Ectodermal cell (in vitro differentiated cells): ENCODE measurements around the gene PSORS1C2.

Source experiments
- H3K27ac ChIP-seq: 2 replicates; pipeline ENCODE4 v1.7.0; 2013; ENCODE audit warnings: mild to moderate bottlenecking, low read depth, low read length; ENCODE audit not compliant: insufficient read depth, poor library complexity, severe bottlenecking
- H3K27me3 ChIP-seq: 2 replicates; pipeline ENCODE4 v1.7.0; 2013; ENCODE audit warnings: mild to moderate bottlenecking, low read length; ENCODE audit not compliant: insufficient read depth, control insufficient read depth, poor library complexity, severe bottlenecking
- H3K36me3 ChIP-seq: one replicate; pipeline ENCODE4 v1.7.0; 2013; ENCODE audit warnings: low read length; ENCODE audit not compliant: control insufficient read depth, insufficient read depth
- H3K4me1 ChIP-seq: one replicate; pipeline ENCODE4 v1.7.0; 2013; ENCODE audit warnings: low read length; ENCODE audit not compliant: control insufficient read depth, insufficient read depth
- H3K4me3 ChIP-seq: 2 replicates; pipeline ENCODE4 v1.7.0; 2013; ENCODE audit warnings: low read depth, low read length, control low read depth; ENCODE audit not compliant: insufficient read depth
- H3K9me3 ChIP-seq: 2 replicates; pipeline ENCODE4 v1.7.0; 2013; ENCODE audit warnings: mild to moderate bottlenecking, low read length, moderate library complexity; ENCODE audit not compliant: control insufficient read depth
- WGBS, 2 experiments: methylation state at CpG; one replicate each; pipeline ENCODE4 v1.1.7; 2013; ENCODE audit warnings: missing lambda C conversion rate in 2 of 2; 5-methylcytosine and 5-hydroxymethylcytosine counted together

The PSORS1C2 gene

GRCh38 chr6:31113861-31114540 is 24.9 kb downstream of the PSORS1C2 start:
- Histone ChIP-seq H3K27me3 (no peaks in the 10 kb centered on the region), H3K9me3 (no peaks in the 10 kb centered on the region), H3K27ac (no peak overlapping the region), H3K36me3 (no peaks in the 10 kb centered on the region), H3K4me3 (no peak overlapping the region), H3K4me1 (peaks cover 21% of the 10 kb centered on the region)
- 54 to 57% methylated on average over 7 of the region's 7 CpGs for WGBS, 2 experiments

GRCh38 chr6:31112478-31112877 is 26.4 kb downstream of the PSORS1C2 start, which contains the start of gene C6orf15:
Gene C6orf15, minus strand, starts transcription at chr6:31112575. Its CDS starts 20 bp downstream, at chr6:31112555.
- Histone ChIP-seq H3K27me3 (no peaks in the 10 kb centered on the region), H3K4me1 (peaks cover 21% of the 10 kb centered on the region), H3K27ac (no peak within 1 kb of the TSS), H3K9me3 (no peaks in the 10 kb centered on the region), H3K4me3 (no peak within 1 kb of the TSS), H3K36me3 (no peaks in the 10 kb centered on the region)
- WGBS, 2 experiments: 86 to 97% methylated on average over 5 of the region's 5 CpGs

- Histone ChIP-seq H3K27ac (no peak overlapping the region), H3K4me3 (no peak overlapping the region), H3K27me3 (no peaks in the 10 kb centered on the region), H3K4me1 (peaks cover 21% of the 10 kb centered on the region), H3K9me3 (no peaks in the 10 kb centered on the region), H3K36me3 (no peaks in the 10 kb centered on the region)
- 88 to 89% methylated on average over 13 of the region's 13 CpGs for WGBS, 2 experiments
Measured at GRCh38 chr6:31111712-31112111, 27.2 kb downstream of the PSORS1C2 start.

GRCh38 chr6:31110825-31111582 is 27.9 kb downstream of the PSORS1C2 start:
- no peaks in the 10 kb centered on the region for H3K27me3 ChIP-seq
- no peak overlapping the region for H3K27ac ChIP-seq
- H3K9me3 ChIP-seq: no peaks in the 10 kb centered on the region
- peaks cover 21% of the 10 kb centered on the region for H3K4me1 ChIP-seq
- H3K4me3 ChIP-seq: no peak overlapping the region
- 63% methylated on average over 11 of the region's 11 CpGs for WGBS, 2 experiments
- H3K36me3 ChIP-seq: no peaks in the 10 kb centered on the region

GRCh38 chr6:31107052-31107451 is 31.8 kb downstream of the PSORS1C2 start:
- 71 to 79% methylated on average over 4 of the region's 4 CpGs for WGBS, 2 experiments

GRCh38 chr6:31103136-31103535 is 35.7 kb downstream of the PSORS1C2 start:
- H3K4me3 ChIP-seq: no peak overlapping the region
- 95% methylated on average over 2 of the region's 2 CpGs for WGBS, 2 experiments
- no peak overlapping the region for H3K27ac ChIP-seq
- no peaks in the 10 kb centered on the region for H3K27me3 ChIP-seq
- H3K9me3 ChIP-seq: no peaks in the 10 kb centered on the region
- no peaks in the 10 kb centered on the region for H3K4me1 ChIP-seq
- H3K36me3 ChIP-seq: no peaks in the 10 kb centered on the region

More at GRCh38 chr6:31107052-31107451, 31.8 kb downstream of the PSORS1C2 start:
- Histone ChIP-seq H3K4me1 (peaks cover 12% of the 10 kb centered on the region), H3K9me3 (no peaks in the 10 kb centered on the region), H3K27me3 (no peaks in the 10 kb centered on the region), H3K27ac (no peak overlapping the region), H3K4me3 (no peak overlapping the region), H3K36me3 (no peaks in the 10 kb centered on the region)

GRCh38 chr6:31098449-31098938 is 40.4 kb downstream of the PSORS1C2 start:
- Histone ChIP-seq H3K36me3 (no peaks in the 10 kb centered on the region), H3K27ac (no peak overlapping the region), H3K9me3 (no peaks in the 10 kb centered on the region), H3K27me3 (no peaks in the 10 kb centered on the region), H3K4me3 (no peak overlapping the region), H3K4me1 (no peaks in the 10 kb centered on the region)
- 88 to 89% methylated on average over 2 to 4 of the region's 4 CpGs for WGBS, 2 experiments

GRCh38 chr6:31096656-31097055 is 42.2 kb downstream of the PSORS1C2 start:
- Histone ChIP-seq H3K36me3 (no peaks in the 10 kb centered on the region), H3K4me3 (no peak overlapping the region), H3K27ac (no peak overlapping the region), H3K27me3 (no peaks in the 10 kb centered on the region), H3K9me3 (no peaks in the 10 kb centered on the region), H3K4me1 (no peaks in the 10 kb centered on the region)
- WGBS, 2 experiments: 92 to 96% methylated on average over 5 of the region's 5 CpGs

GRCh38 chr6:31096215-31096614 is 42.7 kb downstream of the PSORS1C2 start:
- H3K4me1 ChIP-seq: no peaks in the 10 kb centered on the region
- WGBS, 2 experiments: 84 to 88% methylated on average over 3 of the region's 3 CpGs
- H3K4me3 ChIP-seq: no peak overlapping the region
- H3K9me3 ChIP-seq: no peaks in the 10 kb centered on the region
- no peak overlapping the region for H3K27ac ChIP-seq
- H3K27me3 ChIP-seq: no peaks in the 10 kb centered on the region
- H3K36me3 ChIP-seq: no peaks in the 10 kb centered on the region

- no peak overlapping the region for H3K4me3 ChIP-seq
- H3K27ac ChIP-seq: no peak overlapping the region
- H3K4me1 ChIP-seq: no peaks in the 10 kb centered on the region
- H3K27me3 ChIP-seq: no peaks in the 10 kb centered on the region
- H3K36me3 ChIP-seq: no peaks in the 10 kb centered on the region
- H3K9me3 ChIP-seq: no peaks in the 10 kb centered on the region
- 86 to 90% methylated on average over 3 of the region's 3 CpGs for WGBS, 2 experiments
Measured at GRCh38 chr6:31094389-31094881, 44.4 kb downstream of the PSORS1C2 start.
